K562 (cell line): ENCODE data around the gene IL12RB1.

ENCODE experiments used
- SIN3A ChIP-seq, 2 experiments: fragments of 150-350 bp in 1 of 2; IDR thresholded peaks; 2 replicates each; pipeline ENCODE4 v1.6.1; 2011 to 2016; ENCODE audit warnings: borderline replicate concordance in 2 of 2, low read depth in 2 of 2, low read length in 2 of 2, mild to moderate bottlenecking in 2 of 2, moderate library complexity in 2 of 2; ENCODE audit not compliant: control insufficient read depth in 1 of 2
- TF ChIP-seq, protein P1 (sequence below), 3 experiments: IDR thresholded peaks in 2 of 3; conservative IDR thresholded peaks in 1 of 3; 2 replicates each; pipeline ENCODE4 v1.5.1; 2011 to 2012; ENCODE audit warnings: low read length in 3 of 3, mild to moderate bottlenecking in 3 of 3, control low read depth in 2 of 3, improper control_type of control experiment in 1 of 3, inconsistent platforms in 1 of 3, low read depth in 1 of 3, mixed read lengths in 1 of 3, moderate library complexity in 1 of 3; ENCODE audit not compliant: insufficient read depth in 2 of 3
- TF ChIP-seq, protein P2 (sequence below): IDR thresholded peaks from 3 replicates; pipeline ENCODE4 v1.6.1; 2011; ENCODE audit warnings: borderline replicate concordance, mild to moderate bottlenecking; ENCODE audit not compliant: insufficient read length, insufficient read depth

DNA sequence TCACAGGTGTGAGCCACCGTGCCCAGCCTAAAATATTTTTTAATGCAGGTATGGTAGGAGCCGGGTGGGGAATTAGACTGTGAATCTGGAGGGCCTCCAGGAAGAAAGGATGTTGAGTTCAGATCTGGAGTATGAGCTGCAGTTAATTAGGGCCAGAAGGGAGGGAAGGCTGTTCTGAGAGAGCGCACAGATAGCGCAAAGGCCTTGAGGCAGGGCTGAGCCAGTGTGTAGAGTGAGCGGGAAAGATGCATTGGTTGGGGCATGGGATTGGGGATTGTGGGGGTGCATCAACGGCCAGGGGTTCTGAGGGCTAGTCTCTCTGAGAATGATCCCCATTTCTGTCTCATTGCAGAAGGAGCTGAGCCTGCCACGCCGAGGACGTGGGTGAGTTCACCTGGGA lies 20.5 kb upstream of the IL12RB1 start:
- TF ChIP-seq, protein P1, sequence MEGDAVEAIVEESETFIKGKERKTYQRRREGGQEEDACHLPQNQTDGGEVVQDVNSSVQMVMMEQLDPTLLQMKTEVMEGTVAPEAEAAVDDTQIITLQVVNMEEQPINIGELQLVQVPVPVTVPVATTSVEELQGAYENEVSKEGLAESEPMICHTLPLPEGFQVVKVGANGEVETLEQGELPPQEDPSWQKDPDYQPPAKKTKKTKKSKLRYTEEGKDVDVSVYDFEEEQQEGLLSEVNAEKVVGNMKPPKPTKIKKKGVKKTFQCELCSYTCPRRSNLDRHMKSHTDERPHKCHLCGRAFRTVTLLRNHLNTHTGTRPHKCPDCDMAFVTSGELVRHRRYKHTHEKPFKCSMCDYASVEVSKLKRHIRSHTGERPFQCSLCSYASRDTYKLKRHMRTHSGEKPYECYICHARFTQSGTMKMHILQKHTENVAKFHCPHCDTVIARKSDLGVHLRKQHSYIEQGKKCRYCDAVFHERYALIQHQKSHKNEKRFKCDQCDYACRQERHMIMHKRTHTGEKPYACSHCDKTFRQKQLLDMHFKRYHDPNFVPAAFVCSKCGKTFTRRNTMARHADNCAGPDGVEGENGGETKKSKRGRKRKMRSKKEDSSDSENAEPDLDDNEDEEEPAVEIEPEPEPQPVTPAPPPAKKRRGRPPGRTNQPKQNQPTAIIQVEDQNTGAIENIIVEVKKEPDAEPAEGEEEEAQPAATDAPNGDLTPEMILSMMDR (IDR thresholded peaks at IDR 0.05 in 2 of 3, conservative IDR thresholded peaks at IDR 0.05 in 1 of 3; ENCODE audit: insufficient read depth in 2 of 3, low read depth in 1 of 3, low read length in 3 of 3), result no peak
- TF ChIP-seq SIN3A (IDR thresholded peaks at IDR 0.05; ENCODE audit: borderline replicate concordance in 2 of 2, control insufficient read depth in 1 of 2, low read depth in 2 of 2, low read length in 2 of 2), result no peak
- TF ChIP-seq, protein P2, sequence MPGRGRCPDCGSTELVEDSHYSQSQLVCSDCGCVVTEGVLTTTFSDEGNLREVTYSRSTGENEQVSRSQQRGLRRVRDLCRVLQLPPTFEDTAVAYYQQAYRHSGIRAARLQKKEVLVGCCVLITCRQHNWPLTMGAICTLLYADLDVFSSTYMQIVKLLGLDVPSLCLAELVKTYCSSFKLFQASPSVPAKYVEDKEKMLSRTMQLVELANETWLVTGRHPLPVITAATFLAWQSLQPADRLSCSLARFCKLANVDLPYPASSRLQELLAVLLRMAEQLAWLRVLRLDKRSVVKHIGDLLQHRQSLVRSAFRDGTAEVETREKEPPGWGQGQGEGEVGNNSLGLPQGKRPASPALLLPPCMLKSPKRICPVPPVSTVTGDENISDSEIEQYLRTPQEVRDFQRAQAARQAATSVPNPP, result no peak
